ENCODE results near the gene GVQW3.

GVQW3 gene

DNA sequence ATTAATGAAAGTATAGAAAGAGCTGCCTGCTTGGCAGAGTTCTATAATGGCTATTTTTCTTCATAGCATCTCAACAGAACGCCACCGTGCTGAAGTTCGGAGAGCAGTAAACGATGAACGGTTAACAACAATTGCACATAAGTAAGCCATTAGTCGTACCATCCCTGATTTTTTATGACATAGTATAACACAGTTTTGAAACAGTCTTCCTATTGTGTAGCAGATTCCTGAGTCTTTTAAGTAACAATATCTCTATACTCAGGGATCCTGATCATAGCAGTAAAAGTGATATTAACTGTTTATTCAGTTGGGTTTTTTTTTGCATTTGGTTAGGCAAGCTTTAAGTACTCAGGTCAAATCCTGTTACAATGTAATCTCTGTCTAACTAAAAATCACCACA lies 72.1 kb downstream of the GVQW3 start:
- no peak for DNase-seq

DNA sequence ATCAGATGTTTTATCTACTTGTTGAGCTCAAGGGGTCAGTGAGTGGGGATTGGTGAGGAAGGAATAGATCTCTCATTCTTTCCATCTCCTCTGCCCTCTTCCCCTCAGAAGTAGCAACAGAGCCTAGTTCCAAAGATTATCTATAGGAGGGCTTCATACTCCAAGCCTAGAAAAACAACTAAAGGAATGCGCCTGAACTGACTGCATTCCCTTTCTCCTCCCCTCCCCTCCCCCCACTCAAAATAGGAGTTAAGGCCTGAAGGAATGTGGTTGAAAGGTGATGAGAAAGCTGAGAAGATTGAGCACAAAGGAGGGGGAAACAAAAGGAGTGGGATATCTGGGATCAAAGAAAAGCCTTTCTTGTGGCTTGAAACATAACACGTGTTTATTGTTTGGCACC lies 74.2 kb downstream of the GVQW3 start:
- DNase-seq: peak; percentile 76

DNA sequence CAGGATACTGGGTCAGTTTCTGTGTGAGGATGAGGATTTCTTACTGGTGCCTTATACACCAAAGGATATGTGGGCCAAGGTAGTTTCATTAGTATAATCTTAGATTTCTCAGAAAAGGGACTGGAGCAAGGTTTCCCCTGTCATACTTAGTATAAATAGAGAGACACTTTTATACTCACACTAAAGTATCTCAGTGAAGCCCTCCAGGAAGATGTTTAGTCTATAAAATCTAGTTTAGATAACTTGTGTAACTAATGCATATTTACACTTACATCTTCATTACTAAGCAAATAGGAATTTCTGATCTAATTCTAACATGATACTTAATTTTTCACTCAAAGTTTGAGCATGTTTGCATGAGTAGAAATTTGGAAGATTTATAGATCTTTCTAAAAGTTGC lies 74.8 kb downstream of the GVQW3 start:
- no peak for DNase-seq

DNA sequence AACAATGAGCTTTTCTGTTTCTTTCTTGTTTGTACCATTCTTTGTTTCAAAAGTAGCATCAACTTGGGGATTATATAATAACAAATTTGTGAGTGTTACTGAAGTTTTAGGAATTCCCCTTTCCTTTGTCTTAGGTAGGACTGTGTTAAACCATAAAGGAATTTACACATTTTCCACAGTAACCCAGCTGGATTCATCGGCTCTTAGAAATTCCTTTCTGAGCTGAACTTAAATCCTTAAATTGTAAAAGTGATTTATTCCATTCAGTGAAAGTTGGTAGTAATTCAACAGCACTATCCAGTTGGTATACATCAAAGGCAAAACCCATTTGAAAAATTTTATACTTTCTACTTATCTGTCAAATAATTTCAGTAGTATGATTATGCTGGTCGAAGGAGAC lies 75.4 kb downstream of the GVQW3 start:
- peak; percentile 3 for DNase-seq

Measured in eye (tissue), 1 donor.